ENCODE results near the gene DNAI1.
"Not testable (repeated sequence)": the region's sequence is repeated elsewhere in the genome, so short reads cannot be mapped to it uniquely, and the experiment has no call there.

Gene DNAI1

GRCh38 chr9:34514401-34514800, 55.8 kb downstream of the DNAI1 start:
- no peak for DNase-seq

DNA sequence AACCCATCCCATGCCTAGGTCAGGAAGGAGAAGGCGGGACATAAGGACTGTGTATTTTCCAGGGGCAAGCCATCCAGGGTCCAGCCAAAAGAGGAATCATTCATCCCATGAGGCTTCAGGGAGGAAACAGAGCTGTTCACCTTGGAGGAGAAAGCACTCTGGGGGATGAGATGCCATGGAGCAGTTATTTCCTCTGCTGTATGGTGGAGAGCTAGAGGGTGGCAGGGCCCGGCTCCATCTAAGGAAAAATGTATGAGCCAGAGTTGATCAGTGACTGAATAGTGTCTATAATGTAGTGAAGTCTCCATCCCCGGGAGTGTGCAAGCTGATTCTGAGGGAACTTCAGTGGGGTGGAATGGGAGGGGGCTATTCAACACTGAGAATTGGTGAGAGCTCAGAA, 56.2 kb downstream of the DNAI1 start:
- no peak for DNase-seq

DNA sequence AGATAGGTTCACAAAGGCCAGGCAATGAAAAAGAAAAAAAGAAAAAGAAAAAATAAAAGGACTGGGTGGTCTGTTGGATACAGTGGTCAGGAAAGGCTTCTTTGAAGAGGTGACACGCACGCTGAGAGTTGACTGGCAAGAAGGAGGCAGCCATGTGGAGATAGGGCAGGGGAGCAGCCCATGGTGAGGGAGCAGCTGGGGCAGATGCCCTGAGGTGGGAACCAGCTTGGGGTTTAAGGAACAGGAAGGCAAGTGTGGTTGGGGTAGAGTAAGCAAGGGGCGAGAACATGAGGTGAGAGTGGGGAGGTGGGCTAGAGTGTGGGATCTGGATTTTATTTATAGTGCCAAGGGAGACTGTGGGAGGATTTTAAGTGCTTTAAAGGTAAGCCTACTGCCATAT, 57.4 kb downstream of the DNAI1 start:
- DNase-seq = no peak

DNA sequence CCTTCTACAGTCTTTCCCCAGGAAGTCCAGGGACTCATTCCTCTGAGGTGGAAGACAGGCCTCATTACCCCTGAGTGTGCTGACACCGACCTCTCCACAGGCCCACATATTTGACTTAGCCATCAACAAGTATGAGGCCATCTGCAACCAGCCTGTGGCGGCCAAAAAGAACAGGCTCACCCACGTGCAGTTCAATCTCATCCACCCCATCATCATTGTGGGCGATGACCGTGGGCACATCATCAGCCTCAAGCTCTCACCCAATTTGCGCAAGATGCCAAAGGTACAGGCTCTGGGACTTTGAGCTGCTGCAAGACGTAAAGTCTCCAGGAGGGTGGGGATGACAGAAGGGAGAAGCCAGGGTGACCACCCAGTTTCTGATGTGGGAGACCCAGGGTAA, 58.6 kb downstream of the DNAI1 start:
- no peak for DNase-seq

GRCh38 chr9:34518110-34518616, 59.6 kb downstream of the DNAI1 start:
- no peak for DNase-seq

- DNase-seq = no peak
Measured at GRCh38 chr9:34518896-34519295, 60.3 kb downstream of the DNAI1 start.

- no peak for DNase-seq
Measured at GRCh38 chr9:34519321-34520020, 60.9 kb downstream of the DNAI1 start.

GRCh38 chr9:34520096-34520495, 61.5 kb downstream of the DNAI1 start:
- DNase-seq = no peak

- DNase-seq = no peak
Measured at GRCh38 chr9:34520505-34521385, 62.1 kb downstream of the DNAI1 start.

DNA sequence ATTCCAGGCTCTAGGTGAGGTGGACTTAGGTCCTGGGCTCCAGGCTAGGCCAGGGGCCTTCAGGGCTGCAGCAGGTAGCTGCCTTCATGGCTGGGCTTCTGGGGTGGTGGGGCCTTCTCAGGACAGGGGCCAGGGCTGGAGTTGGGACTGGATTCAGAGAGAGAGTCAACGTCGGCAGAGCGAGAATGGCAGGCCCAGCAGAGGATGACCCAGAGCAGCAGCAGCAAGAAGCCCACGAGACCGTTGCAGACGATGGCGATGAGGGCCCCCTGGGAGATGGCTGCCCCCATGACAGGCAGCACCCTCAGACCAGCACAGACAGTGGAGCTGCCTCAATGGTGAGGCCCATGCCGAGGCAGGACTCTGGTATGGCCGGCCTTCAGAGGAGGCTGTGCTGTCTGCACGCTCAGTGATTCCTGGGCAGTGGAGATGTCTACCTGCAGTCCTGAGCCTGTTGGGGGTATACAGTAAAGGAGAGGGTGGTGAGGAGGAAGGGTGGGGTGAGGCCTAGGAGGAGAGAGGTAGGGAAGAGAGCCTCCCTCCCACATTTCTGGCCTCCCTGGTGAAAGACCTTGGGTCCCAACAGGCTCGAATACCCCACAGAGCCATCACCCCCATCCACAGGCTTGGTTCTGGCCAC, 62.9 kb downstream of the DNAI1 start:
- no peak for DNase-seq

DNA sequence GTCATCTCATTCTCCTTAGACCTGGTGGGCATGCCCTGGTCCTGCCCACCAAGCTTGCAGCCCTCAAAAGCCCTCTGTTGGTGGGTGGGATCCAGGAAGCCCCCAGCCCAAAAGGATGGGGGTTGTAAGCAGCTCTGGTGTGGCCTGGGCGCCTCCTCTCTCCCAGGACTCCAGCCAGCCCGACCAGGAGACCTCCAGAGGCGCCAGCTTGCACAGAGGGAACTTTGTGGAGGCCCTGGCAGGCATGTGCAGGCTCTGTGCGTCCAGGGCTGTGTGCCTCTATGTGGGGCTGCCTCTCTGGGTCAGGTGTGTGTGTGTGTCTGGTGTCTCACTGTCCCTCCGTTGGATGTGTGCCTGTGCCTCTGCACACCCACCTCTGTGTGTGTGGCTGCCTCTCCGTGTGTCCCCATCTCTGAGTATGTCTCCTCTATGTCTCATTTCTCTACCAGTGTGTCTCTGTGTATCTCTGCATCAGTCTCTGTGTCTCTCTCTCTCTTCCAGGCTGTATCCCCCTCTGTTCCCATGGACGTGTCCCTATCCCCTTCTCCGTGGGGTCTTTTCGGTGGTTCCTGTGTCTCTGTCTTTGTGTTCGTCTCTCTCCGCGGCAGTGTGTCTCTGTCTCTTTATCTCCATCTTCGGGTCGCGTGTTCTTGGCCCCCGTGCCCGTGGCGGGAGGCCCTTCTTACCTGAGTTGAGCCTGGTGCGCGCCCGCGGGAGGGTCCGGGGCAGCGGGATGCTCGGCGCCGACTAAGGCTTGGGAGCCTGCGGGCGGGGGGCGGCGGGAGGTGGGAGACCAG, 63.7 kb downstream of the DNAI1 start:
- no peak for DNase-seq

GRCh38 chr9:34522971-34523797, 64.6 kb downstream of the DNAI1 start, which contains the start of gene ENHO:
ENHO (minus strand) TSS chr9:34522990; CDS start chr9:34521695, 1,295 bp downstream.
- DNase-seq = peak; percentile 87

DNA sequence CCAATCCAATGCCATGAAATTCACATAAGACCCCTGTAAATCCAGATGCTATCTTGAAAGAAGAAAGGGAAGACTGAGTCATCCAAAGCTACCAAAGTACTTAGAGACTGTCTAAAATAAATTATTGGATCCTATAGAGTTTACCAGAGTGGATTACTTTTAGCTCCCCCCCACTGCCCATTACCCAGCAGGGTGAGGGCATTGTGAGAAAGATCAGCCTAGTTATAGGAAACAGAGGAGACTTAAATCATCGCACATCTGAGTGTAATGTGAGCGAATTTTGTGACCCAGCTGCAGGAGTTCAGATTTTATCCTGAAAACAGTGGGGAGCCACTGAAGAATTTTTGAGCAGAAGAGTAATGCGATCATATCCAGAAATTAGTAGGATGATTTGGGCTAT, 65.7 kb downstream of the DNAI1 start:
- DNase-seq = no peak

- no peak for DNase-seq
Measured at GRCh38 chr9:34526026-34526425, 67.4 kb downstream of the DNAI1 start.

GRCh38 chr9:34532041-34532440, 73.4 kb downstream of the DNAI1 start:
- not testable (repeated sequence) for DNase-seq

- DNase-seq = no peak
Measured at GRCh38 chr9:34536685-34537084, 78.1 kb downstream of the DNAI1 start.

GRCh38 chr9:34540827-34541226, 82.2 kb downstream of the DNAI1 start:
- DNase-seq = no peak

- DNase-seq = no peak
Measured at GRCh38 chr9:34541540-34541939, 82.9 kb downstream of the DNAI1 start.

DNA sequence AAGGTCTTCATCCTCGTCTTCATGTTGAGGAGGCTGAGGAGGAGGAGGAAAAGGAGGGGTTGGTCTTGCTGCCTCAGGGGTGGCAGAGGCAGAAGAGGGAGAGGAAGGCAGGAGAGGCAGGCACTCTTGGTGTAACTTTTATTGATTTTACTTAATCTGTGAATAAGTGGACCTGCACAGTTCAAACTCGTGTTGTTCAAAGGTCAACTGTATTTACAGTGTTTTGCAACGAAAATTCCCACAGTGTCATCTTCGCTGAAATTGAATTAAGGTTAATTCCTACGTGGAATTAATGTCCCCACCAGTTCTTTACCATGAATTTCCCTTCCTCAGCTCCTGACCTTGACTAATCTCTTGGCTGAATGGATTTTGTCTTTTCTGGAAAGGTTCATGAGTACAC, 85.4 kb downstream of the DNAI1 start:
- no peak for DNase-seq

DNA sequence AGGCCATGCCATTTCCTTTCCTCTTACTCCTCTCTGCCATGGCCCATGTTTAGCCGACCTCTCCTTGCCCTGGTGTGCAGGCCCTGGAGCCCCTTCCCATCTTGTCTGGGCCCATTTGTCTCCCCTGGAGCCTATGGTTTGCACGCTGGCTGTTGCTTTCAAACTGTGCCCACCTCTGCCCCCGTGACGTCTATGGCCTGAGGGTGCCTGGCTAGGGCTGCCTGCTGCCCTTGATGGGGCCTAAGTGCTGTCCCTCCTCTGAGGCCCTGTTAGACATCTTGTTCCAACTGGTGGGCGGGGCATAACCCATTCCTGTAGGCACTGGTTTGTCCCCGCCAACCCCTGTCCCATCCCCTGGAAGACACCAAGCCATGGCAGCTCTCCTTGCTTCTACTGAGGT, 86.9 kb downstream of the DNAI1 start:
- no peak for DNase-seq

- no peak for DNase-seq
Measured at GRCh38 chr9:34546102-34546833, 87.7 kb downstream of the DNAI1 start.
